Vagina (tissue), 2 donors: ENCODE measurements around the gene IDUA.

Experiments used
- CTCF ChIP-seq, 3 experiments: fragments of 450-650 bp in 2 of 3; fragments of 200-600 bp in 1 of 3; sonication (generic) in 1 of 3; IDR thresholded peaks; one replicate each; pipeline ENCODE4 v1.5.1; 2017 to 2019; ENCODE audit warnings: antibody characterized with exemption in 3 of 3, mild to moderate bottlenecking in 2 of 3, moderate library complexity in 2 of 3
- POLR2A ChIP-seq, 2 donors: fragments of 450-650 bp; IDR thresholded peaks; one replicate each; pipeline ENCODE4 v1.6.1; 2017; ENCODE audit warnings: antibody characterized with exemption in 2 of 2, mild to moderate bottlenecking in 2 of 2, moderate library complexity in 2 of 2
- POLR2AphosphoS5 ChIP-seq, 2 donors: sonication (generic); formaldehyde crosslinking; IDR thresholded peaks; one replicate each; pipeline ENCODE4 v1.9.0; 2017; ENCODE audit warnings: antibody characterized with exemption in 2 of 2, mild to moderate bottlenecking in 2 of 2, low read depth in 1 of 2; ENCODE audit not compliant: insufficient read depth in 1 of 2

GRCh38 chr4:959338-960139, 27.3 kb upstream of the IDUA start:
- TF ChIP-seq CTCF (IDR thresholded peaks at IDR 0.05) (no peak), POLR2AphosphoS5 (IDR thresholded peaks at IDR 0.05; ENCODE audit: insufficient read depth in 1 of 2, low read depth in 1 of 2) (no peak), POLR2A (IDR thresholded peaks at IDR 0.05) (no peak)
